Karpas-422 (cell line): ENCODE measurements around the gene KRI1. TPM values are rescaled to one million over a fixed set of nuclear protein-coding genes. Genes with fewer than 3 reads are reported as not detected.
"Not testable (repeated sequence)": the region's sequence is repeated elsewhere in the genome, so short reads cannot be mapped to it uniquely, and the experiment has no call there.

ENCODE experiments used
- DNase-seq: peaks from one replicate; pipeline ENCODE4 v3.0.0-alpha.2; 2015
- H2AFZ ChIP-seq: fragments of 200-600 bp; sonication (generic); 2 replicates; pipeline ENCODE4 v1.6.1; 2014; ENCODE audit warnings: antibody characterized with exemption, low read length, mixed read lengths
- H3K27ac ChIP-seq: fragments of 200-600 bp; sonication (generic); 2 replicates; pipeline ENCODE4 v1.5.1; 2014; ENCODE audit warnings: mild to moderate bottlenecking, low read length, moderate library complexity
- H3K27me3 ChIP-seq: fragments of 200-600 bp; sonication (generic); 2 replicates; pipeline ENCODE4 v1.6.1; 2014; ENCODE audit warnings: low read length, mixed read lengths
- H3K36me3 ChIP-seq: fragments of 200-600 bp; sonication (generic); 2 replicates; pipeline ENCODE4 v1.6.1; 2014; ENCODE audit warnings: low read length, mixed read lengths; ENCODE audit not compliant: insufficient read depth
- H3K4me1 ChIP-seq: fragments of 200-600 bp; sonication (generic); 2 replicates; pipeline ENCODE4 v1.6.1; 2014; ENCODE audit warnings: mild to moderate bottlenecking, low read length, mixed read lengths
- H3K4me2 ChIP-seq: fragments of 200-600 bp; sonication (generic); 2 replicates; pipeline ENCODE4 v1.6.1; 2014; ENCODE audit warnings: low read length, low read depth, mild to moderate bottlenecking; ENCODE audit not compliant: poor library complexity, severe bottlenecking
- H3K4me3 ChIP-seq: fragments of 200-600 bp; sonication (generic); 2 replicates; pipeline ENCODE4 v1.5.1; 2014; ENCODE audit warnings: mild to moderate bottlenecking, antibody characterized with exemption, low read length, mixed read lengths
- H3K79me2 ChIP-seq: fragments of 200-600 bp; sonication (generic); 2 replicates; pipeline ENCODE4 v1.6.1; 2014; ENCODE audit warnings: mild to moderate bottlenecking, low read length, mixed read lengths
- H3K9ac ChIP-seq: fragments of 200-600 bp; sonication (generic); 2 replicates; pipeline ENCODE4 v1.6.0; 2014; ENCODE audit warnings: low read length
- H3K9me2 ChIP-seq: fragments of 200-600 bp; sonication (generic), shearing (Covaris generic); replicated peaks from 2 replicates; pipeline ENCODE4 v1.6.0; 2014; ENCODE audit warnings: mild to moderate bottlenecking, low read length, moderate library complexity; ENCODE audit not compliant: insufficient read depth
- H3K9me3 ChIP-seq: fragments of 300-700, 200-600 bp; sonication (generic); 2 replicates; pipeline ENCODE4 v1.6.1; 2014; ENCODE audit warnings: low read length, mixed read lengths
- H4K20me1 ChIP-seq: fragments of 200-600 bp; sonication (generic); 2 replicates; pipeline ENCODE4 v1.6.1; 2014; ENCODE audit warnings: mild to moderate bottlenecking, antibody characterized with exemption, low read length, low read depth; ENCODE audit not compliant: insufficient read depth
- total RNA-seq: library from RNA; depleted of rRNA; stranded (reverse); fragments of >200 nt; shearing (Covaris generic); gene quantifications from 2 replicates; pipeline ENCODE4 v1.2.3, GENCODE V29; 2014; ENCODE audit warnings: low replicate concordance

KRI1 gene
- total RNA-seq, 1 experiment from 2014 or later = 30.0 TPM

GRCh38 chr19:10555610-10555973 is 10.2 kb downstream of the KRI1 start:
- H3K4me2 ChIP-seq = no peak overlapping the region
- H4K20me1 ChIP-seq = 0 out of 2 replicates have a peak, but pooled peaks cover 6% of the 10 kb centered on the region
- DNase-seq = no peak
- no peaks in the 10 kb centered on the region for H3K79me2 ChIP-seq
- H3K9ac ChIP-seq = no peak overlapping the region
- peaks cover 30% of the 10 kb centered on the region for H3K36me3 ChIP-seq
- H3K27me3 ChIP-seq = no peaks in the 10 kb centered on the region
- no peak overlapping the region for H3K27ac ChIP-seq
- H3K4me1 ChIP-seq = no peaks in the 10 kb centered on the region
- no peaks in the 10 kb centered on the region for H3K9me3 ChIP-seq
- no peaks in the 10 kb centered on the region for H3K9me2 ChIP-seq
- H3K4me3 ChIP-seq = no peak overlapping the region
- no peak overlapping the region for H2AFZ ChIP-seq

GRCh38 chr19:10554760-10555609 is 10.8 kb downstream of the KRI1 start:
- H4K20me1 ChIP-seq = 0 out of 2 replicates have a peak, but pooled peaks cover 6% of the 10 kb centered on the region
- H3K4me3 ChIP-seq = no peak overlapping the region
- H3K36me3 ChIP-seq = peaks cover 26% of the 10 kb centered on the region
- no peak for DNase-seq
- H3K9me2 ChIP-seq = no peaks in the 10 kb centered on the region
- H3K27ac ChIP-seq = no peak overlapping the region
- H3K4me1 ChIP-seq = no peaks in the 10 kb centered on the region
- no peaks in the 10 kb centered on the region for H3K79me2 ChIP-seq
- no peaks in the 10 kb centered on the region for H3K27me3 ChIP-seq
- no peaks in the 10 kb centered on the region for H3K9me3 ChIP-seq
- no peak overlapping the region for H3K9ac ChIP-seq
- H2AFZ ChIP-seq = no peak overlapping the region
- no peak overlapping the region for H3K4me2 ChIP-seq

DNA sequence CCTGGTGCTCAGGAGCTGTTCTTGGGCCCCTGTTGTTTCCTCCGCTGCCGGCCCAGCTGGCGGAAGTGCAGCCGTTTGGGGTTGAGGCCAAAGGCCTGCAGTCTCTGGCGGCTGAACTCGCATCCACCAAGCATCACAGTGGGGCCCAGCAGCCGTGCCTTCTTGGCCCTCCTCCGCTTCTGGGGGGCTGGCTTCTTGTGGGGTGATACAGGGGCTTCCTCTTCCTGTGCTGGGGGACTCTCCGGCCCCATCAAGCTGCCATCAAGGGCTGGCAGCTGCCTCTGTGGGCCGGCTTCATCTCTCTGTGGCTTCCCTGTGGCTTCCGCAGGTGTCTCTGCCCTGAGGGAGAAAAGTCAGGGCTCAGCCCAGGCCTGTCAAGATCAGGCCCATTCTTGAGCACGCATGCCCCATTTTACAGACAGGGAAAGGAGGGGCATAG is 11.8 kb downstream of the KRI1 start:
- Histone ChIP-seq H3K9me2 (no peaks in the 10 kb centered on the region), H3K4me2 (no peak overlapping the region), H4K20me1 (no peaks in the 10 kb centered on the region), H3K36me3 (peaks cover 19% of the 10 kb centered on the region), H3K79me2 (no peaks in the 10 kb centered on the region), H3K4me3 (no peak overlapping the region), H3K27me3 (no peaks in the 10 kb centered on the region), H3K4me1 (no peaks in the 10 kb centered on the region), H3K9me3 (no peaks in the 10 kb centered on the region), H3K9ac (no peak overlapping the region), H3K27ac (no peak overlapping the region), H2AFZ (no peak overlapping the region)
- no peak for DNase-seq

DNA sequence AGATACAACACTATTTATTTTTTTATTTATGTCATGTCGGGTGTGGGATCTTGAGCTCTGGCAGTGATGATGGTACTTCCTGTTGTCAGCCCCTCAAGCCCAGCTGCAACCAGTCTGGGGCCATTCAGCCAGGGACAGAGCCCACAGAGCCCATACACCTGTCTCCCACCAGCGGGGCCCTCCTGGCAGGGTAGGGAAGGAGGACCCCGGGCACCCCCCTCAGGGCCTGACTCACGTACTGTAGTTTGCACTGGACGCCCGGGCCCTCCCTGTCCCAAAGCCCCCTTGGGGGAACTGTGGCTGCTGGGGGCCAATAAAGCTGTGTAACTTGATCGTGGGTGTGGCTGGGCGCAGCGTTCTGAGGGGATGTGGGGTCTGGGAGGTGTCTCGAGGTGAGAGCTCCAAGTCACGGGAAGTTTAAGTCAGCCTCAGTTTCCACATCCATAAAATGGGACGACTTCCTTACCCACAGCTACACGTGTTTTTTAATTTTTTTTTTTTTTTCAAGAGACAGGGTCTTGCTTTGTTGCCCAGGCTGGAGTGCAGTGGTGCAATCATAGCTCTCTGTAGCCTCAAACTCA is 12.6 kb downstream of the KRI1 start:
- peak; percentile 68 for DNase-seq
- Histone ChIP-seq H3K9ac (no peak overlapping the region), H3K9me3 (no peaks in the 10 kb centered on the region), H3K27ac (no peak overlapping the region), H3K79me2 (no peaks in the 10 kb centered on the region), H3K36me3 (peaks cover 26% of the 10 kb centered on the region), H3K27me3 (no peaks in the 10 kb centered on the region), H3K4me2 (no peak overlapping the region), H3K4me1 (no peaks in the 10 kb centered on the region), H2AFZ (no peak overlapping the region), H3K4me3 (no peak overlapping the region), H4K20me1 (no peaks in the 10 kb centered on the region), H3K9me2 (no peaks in the 10 kb centered on the region)

DNA sequence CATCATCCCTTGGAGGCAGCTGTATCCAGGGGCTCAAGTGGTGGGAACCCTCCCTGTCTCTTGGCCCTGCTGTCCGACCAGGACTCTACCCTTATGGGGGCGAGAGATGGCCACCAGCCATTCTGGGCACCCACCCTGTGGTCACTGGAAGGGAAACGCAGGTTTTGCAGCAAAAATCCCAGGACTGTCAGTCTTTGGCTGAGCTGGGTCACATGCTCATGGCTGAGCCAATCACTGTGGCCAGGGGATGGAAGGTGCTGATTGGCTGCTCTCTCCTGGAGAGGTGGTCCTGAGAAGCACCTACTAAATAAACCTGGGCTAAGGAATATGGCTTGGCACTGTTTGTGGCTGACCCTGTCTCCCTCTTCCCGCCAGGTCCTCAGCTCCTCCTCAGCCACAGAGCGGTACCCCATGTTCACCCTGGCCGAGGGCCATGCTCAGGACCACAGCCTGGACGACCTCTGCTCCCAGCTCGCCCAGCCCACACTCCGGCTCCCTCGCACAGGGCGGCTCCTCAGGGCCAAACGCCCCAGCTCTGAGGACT is 13.2 kb downstream of the KRI1 start:
- Histone ChIP-seq H3K9me2 (no peaks in the 10 kb centered on the region), H3K4me1 (no peaks in the 10 kb centered on the region)

DNA sequence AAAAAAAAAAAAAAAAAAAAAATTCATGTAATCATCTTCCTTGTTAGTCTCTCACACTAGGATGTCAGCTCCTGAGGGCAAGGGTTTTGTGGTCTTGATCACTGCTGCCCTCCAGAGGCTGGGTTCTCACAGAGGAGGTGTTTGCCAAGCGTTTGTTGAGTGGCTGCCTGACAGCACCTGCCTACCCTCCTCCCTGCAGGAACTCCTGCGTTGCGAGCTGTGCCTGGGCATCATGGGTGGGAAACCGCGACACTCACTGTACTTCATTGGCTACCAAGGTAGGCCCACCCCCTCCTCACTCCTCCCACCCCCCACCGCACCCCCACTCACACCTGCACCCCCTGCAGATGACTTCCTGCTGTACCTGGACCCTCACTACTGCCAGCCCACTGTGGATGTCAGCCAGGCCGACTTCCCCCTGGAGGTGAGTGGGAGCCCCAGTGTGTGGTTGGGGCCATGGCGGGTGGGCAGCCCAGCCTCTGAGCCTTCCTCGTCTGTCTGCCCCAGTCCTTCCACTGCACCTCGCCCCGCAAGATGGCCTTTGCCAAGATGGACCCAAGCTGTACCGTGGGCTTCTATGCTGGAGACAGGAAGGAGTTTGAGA is 14.0 kb downstream of the KRI1 start:
- Histone ChIP-seq H3K27ac (no peak overlapping the region), H3K4me2 (no peak overlapping the region), H3K4me1 (no peaks in the 10 kb centered on the region), H2AFZ (no peak overlapping the region), H3K79me2 (no peaks in the 10 kb centered on the region), H3K9ac (no peak overlapping the region), H3K36me3 (peaks cover 29% of the 10 kb centered on the region), H3K27me3 (no peaks in the 10 kb centered on the region), H3K9me2 (no peaks in the 10 kb centered on the region), H3K4me3 (no peak overlapping the region), H3K9me3 (no peaks in the 10 kb centered on the region), H4K20me1 (no peaks in the 10 kb centered on the region)
- DNase-seq = peak; percentile 85

More for the DNA sequence above, 13.2 kb downstream of the KRI1 start:
- Histone ChIP-seq H3K9ac (no peak overlapping the region), H3K27me3 (no peaks in the 10 kb centered on the region), H3K4me2 (no peak overlapping the region), H3K27ac (no peak overlapping the region), H3K79me2 (no peaks in the 10 kb centered on the region), H2AFZ (no peak overlapping the region), H3K4me3 (no peak overlapping the region), H3K36me3 (peaks cover 26% of the 10 kb centered on the region), H4K20me1 (no peaks in the 10 kb centered on the region), H3K9me3 (no peaks in the 10 kb centered on the region)
- DNase-seq = peak; percentile 87

GRCh38 chr19:10551006-10551405 is 14.8 kb downstream of the KRI1 start:
- H3K9ac ChIP-seq, H3K4me2 ChIP-seq, H3K4me1 ChIP-seq, H2AFZ ChIP-seq, H3K27ac ChIP-seq, H3K9me3 ChIP-seq, H3K27me3 ChIP-seq, H4K20me1 ChIP-seq, DNase-seq, H3K9me2 ChIP-seq, H3K79me2 ChIP-seq, H3K4me3 ChIP-seq: not testable (repeated sequence)
- H3K36me3 ChIP-seq = peaks cover 27% of the 10 kb centered on the region

DNA sequence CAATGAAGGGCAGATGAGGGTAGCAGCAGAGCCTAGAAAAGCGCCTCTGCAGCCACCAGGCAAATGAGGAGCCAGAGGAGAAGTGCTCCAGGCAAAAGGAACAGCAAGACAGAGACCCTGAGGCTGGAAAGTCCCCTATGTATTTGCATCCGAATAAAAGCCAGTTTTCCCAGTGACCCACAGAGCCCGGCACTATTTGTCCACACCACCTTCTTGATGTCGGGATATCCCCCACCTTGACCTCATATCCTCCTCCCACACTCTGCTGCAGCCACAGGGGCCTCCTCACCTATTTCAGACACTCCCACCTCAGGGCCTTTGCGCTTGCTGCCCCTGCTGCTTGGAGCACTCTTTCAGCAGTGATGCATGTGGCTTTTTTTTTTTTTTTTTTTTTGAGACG is 15.5 kb downstream of the KRI1 start:
- H3K4me1 ChIP-seq = no peaks in the 10 kb centered on the region
- H4K20me1 ChIP-seq = no peaks in the 10 kb centered on the region
- no peak overlapping the region for H3K9ac ChIP-seq
- no peak overlapping the region for H3K4me2 ChIP-seq
- no peaks in the 10 kb centered on the region for H3K9me3 ChIP-seq
- peaks cover 26% of the 10 kb centered on the region for H3K36me3 ChIP-seq
- 0 out of 2 replicates have a peak, but pooled peaks cover 3% of the 10 kb centered on the region for H3K79me2 ChIP-seq
- no peaks in the 10 kb centered on the region for H3K9me2 ChIP-seq
- no peak overlapping the region for H3K4me3 ChIP-seq
- no peaks in the 10 kb centered on the region for H3K27me3 ChIP-seq
- no peak overlapping the region for H2AFZ ChIP-seq
- H3K27ac ChIP-seq = no peak overlapping the region
- DNase-seq = peak; percentile 44
